Measurements from ENCODE around the gene NCK2.

GRCh38 chr2:105937498-105938097 is 192.9 kb downstream of the NCK2 start:
- TF ChIP-seq CTCF (conservative IDR thresholded peaks at IDR 0.05; ENCODE audit: low read depth, low read length) (no peak), EZH2 (IDR thresholded peaks at IDR 0.05; ENCODE audit: low read length, unreplicated experiment) (no peak)
